ENCODE results near the gene NLRP4. TPM values are rescaled to one million over a fixed set of nuclear protein-coding genes. Genes with fewer than 3 reads are reported as not detected.

NLRP4 gene
- total and polyA plus RNA-seq, 2 of the 4 experiments (the other 2 are of a cell fraction), result not detected

- Histone ChIP-seq H3K56ac (ENCODE audit: extremely low read depth, insufficient read depth, low read length) (no peak overlapping the region), H4K91ac (ENCODE audit: insufficient read depth, low read depth, low read length) (no peak overlapping the region), H3K4me1 (ENCODE audit: control insufficient read depth, insufficient read depth, low read length) (no peaks in the 10 kb centered on the region), H3K9me3 (ENCODE audit: control insufficient read depth, insufficient read depth, low read length) (peaks cover 21% of the 10 kb centered on the region), H3K23ac (ENCODE audit: low read depth, low read length) (no peak overlapping the region), H3K4me3 (ENCODE audit: insufficient read depth, low read depth, low read length) (no peak overlapping the region), H3K27ac (ENCODE audit: insufficient read depth, low read length) (no peak overlapping the region), H3K27me3 (ENCODE audit: control insufficient read depth, insufficient read depth, low read length) (no peaks in the 10 kb centered on the region), H2BK5ac (ENCODE audit: low read depth, low read length, poor library complexity, severe bottlenecking) (no peak overlapping the region), H3K36me3 (ENCODE audit: control insufficient read depth, insufficient read depth, low read length) (no peaks in the 10 kb centered on the region), H3K9me1 (ENCODE audit: insufficient read depth, low read length) (no peaks in the 10 kb centered on the region), H3K79me1 (ENCODE audit: low read depth in 1 of 2, low read length in 2 of 2) (no peaks in the 10 kb centered on the region), H2AK5ac (ENCODE audit: low read depth, low read length) (no peak overlapping the region), H3K9ac (ENCODE audit: low read depth, low read length) (no peak overlapping the region), H4K5ac (ENCODE audit: low read depth, low read length) (no peak overlapping the region), H2BK15ac (ENCODE audit: low read depth, low read length) (no peak overlapping the region), H4K8ac (ENCODE audit: low read depth in 2 of 2, low read length in 2 of 2) (no peak overlapping the region), H3K14ac (replicated peaks; ENCODE audit: low read depth, low read length) (no peak overlapping the region), H2AFZ (replicated peaks; ENCODE audit: low read length, poor library complexity) (no peak overlapping the region), H2BK120ac (ENCODE audit: low read depth, low read length) (no peak overlapping the region), H3K18ac (ENCODE audit: low read depth, low read length) (no peak overlapping the region), H2BK20ac (ENCODE audit: low read depth, low read length) (no peak overlapping the region), H4K20me1 (ENCODE audit: insufficient read depth, low read length) (no peaks in the 10 kb centered on the region), H2AK9ac (replicated peaks; ENCODE audit: low read depth, low read length, poor library complexity) (no peak overlapping the region), H3K4me2 (ENCODE audit: low read depth, low read length) (no peak overlapping the region), H3K4ac (ENCODE audit: low read depth, low read length) (no peak overlapping the region)
- intact Hi-C loops (cut with micrococcal nuclease) (no loop called here), in situ Hi-C loops (cut with MboI; ENCODE audit: low sequenced_read_pairs) (no loop called here), dilution Hi-C loops (cut with HindIII; ENCODE audit: low sequenced_read_pairs, unreplicated experiment) (no loop called here)
- DNase-seq, result no peak
- POLR2A ChIA-PET (ENCODE audit: unreplicated experiment), result no interaction called here
- no peak for ATAC-seq (ENCODE audit: low read depth)
- 33% methylated on average over 1 of the region's 5 CpGs; no CpG with 5 or more reads in 1 of the 2 experiments for WGBS, 2 experiments (ENCODE audit: extremely low coverage in 2 of 2, insufficient read length in 1 of 2)
- CTCF ChIA-PET, result no interaction called here
- no TSS peak for BruUV-seq (replicated peaks)
- no peak for TF ChIP-seq NFE2L2 (IDR thresholded peaks at IDR 0.05; ENCODE audit: low read depth, low read length)
These were observed 87.2 kb downstream of the NLRP4 start for GRCh38 chr19:55923556-55923955.
